ENCODE data around the gene CDK14.

DNA sequence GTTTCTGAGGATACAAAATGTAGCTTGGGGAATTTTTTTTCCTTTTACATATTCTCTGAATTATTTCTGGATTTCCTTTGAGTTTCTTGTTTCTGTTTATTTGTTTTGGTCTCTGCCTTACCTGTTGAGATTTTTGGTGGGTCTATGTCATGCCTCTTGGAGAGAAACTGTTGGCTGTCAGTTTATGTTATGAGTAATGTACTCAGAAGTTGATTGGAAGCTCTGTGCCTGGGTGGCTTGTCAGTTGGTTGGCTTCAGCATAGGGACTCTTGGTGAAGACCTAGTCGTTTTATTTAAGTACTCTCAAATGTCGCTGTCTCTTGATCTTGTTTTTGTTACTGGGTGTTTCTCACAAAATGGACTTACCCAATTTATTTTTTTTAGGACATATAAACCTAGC lies 132.4 kb downstream of the CDK14 start:
- TF ChIP-seq, protein P1, sequence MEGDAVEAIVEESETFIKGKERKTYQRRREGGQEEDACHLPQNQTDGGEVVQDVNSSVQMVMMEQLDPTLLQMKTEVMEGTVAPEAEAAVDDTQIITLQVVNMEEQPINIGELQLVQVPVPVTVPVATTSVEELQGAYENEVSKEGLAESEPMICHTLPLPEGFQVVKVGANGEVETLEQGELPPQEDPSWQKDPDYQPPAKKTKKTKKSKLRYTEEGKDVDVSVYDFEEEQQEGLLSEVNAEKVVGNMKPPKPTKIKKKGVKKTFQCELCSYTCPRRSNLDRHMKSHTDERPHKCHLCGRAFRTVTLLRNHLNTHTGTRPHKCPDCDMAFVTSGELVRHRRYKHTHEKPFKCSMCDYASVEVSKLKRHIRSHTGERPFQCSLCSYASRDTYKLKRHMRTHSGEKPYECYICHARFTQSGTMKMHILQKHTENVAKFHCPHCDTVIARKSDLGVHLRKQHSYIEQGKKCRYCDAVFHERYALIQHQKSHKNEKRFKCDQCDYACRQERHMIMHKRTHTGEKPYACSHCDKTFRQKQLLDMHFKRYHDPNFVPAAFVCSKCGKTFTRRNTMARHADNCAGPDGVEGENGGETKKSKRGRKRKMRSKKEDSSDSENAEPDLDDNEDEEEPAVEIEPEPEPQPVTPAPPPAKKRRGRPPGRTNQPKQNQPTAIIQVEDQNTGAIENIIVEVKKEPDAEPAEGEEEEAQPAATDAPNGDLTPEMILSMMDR (IDR thresholded peaks at IDR 0.05; ENCODE audit: borderline replicate concordance, extremely low read depth, low read length, poor library complexity, severe bottlenecking), result no peak
- TF ChIP-seq EZH2 (IDR thresholded peaks at IDR 0.05; ENCODE audit: borderline replicate concordance, low read depth, low read length, severe bottlenecking), result no peak

Measured in DND-41 (cell line).